T-helper 17 cell (primary cell): ENCODE results near the gene TCFL5. TPM values are rescaled to one million over a fixed set of nuclear protein-coding genes. Genes with fewer than 3 reads are reported as not detected.

Experiments used
- ATAC-seq: fragments of 150-1000 bp; cut with Tn5 transposase; 2 replicates; pipeline ENCODE4 v1.10.0; 2021; ENCODE audit warnings: mild to moderate bottlenecking, moderate library complexity
- DNase-seq, 3 donors: peaks; one replicate each; pipeline versions ENCODE4 v3.0.0 to v3.0.0-alpha.2; 2020 to 2021
- H3K9me3 ChIP-seq: one replicate; pipeline ENCODE4 v1.7.0; 2013; ENCODE audit warnings: low read length, mild to moderate bottlenecking; ENCODE audit not compliant: control insufficient read depth, poor library complexity, severe bottlenecking
- H3K27ac Mint-ChIP-seq: one replicate; pipeline ENCODE4 v1.8.0; 2022; ENCODE audit warnings: mild to moderate bottlenecking, moderate library complexity, mixed read lengths
- H3K27me3 Mint-ChIP-seq: one replicate; pipeline ENCODE4 v1.8.0; 2022; ENCODE audit warnings: mixed read lengths
- H3K36me3 Mint-ChIP-seq: one replicate; pipeline ENCODE4 v1.8.0; 2022; ENCODE audit warnings: low read depth, mixed read lengths
- H3K4me1 Mint-ChIP-seq: one replicate; pipeline ENCODE4 v1.8.0; 2022; ENCODE audit warnings: mild to moderate bottlenecking, mixed read lengths
- H3K4me3 Mint-ChIP-seq: one replicate; pipeline ENCODE4 v1.8.0; 2022; ENCODE audit warnings: mild to moderate bottlenecking, moderate library complexity, mixed read lengths
- total RNA-seq, 4 donors: library from RNA in 2 of 4; stranded (reverse) in 2 of 4; gene quantifications; one replicate each; pipeline ENCODE4 v1.2.3 and lab custom pipeline; 2022 to 2026

The TCFL5 gene
- total RNA-seq, 2 donors from 2014 or later: 4.4 to 5.0 TPM

DNA sequence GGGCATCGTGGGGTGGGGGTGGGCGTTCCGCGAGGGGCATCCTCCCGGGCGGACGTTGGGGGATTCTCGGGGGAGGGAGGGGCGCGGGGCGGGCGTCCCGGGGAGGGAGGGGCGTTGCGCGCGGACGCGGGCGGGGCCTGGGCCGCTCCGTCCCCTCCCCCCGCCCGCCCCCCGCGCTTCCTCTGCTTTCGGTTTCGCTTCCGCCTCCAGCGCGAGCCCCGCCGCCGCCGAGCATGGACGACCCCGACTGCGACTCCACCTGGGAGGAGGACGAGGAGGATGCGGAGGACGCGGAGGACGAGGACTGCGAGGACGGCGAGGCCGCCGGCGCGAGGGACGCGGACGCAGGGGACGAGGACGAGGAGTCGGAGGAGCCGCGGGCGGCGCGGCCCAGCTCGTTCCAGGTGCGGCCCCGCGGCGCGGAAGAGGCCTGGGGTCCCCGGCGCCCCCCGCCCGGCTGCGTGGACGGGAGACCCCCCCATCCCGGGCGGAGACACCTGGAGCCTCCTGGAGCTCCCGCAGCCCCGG lies 56.9 kb downstream of the TCFL5 start, which contains the start of gene OGFR:
OGFR (plus strand) TSS at position 209 of the 528 bp plus-strand sequence; CDS start at position 234, 25 bp downstream.
- peak within 1 kb of the TSS; percentile 96 for H3K27ac Mint-ChIP-seq
- peaks cover 19% of the 10 kb centered on the region for H3K4me1 Mint-ChIP-seq
- H3K27me3 Mint-ChIP-seq: no peaks in the 10 kb centered on the region
- DNase-seq (peak; percentile 47 to 73 (median 70)), ATAC-seq (peak; percentile 72)
- H3K36me3 Mint-ChIP-seq: no peaks in the 10 kb centered on the region
- no peaks in the 10 kb centered on the region for H3K9me3 ChIP-seq
- H3K4me3 Mint-ChIP-seq: peak within 1 kb of the TSS; percentile 95

- DNase-seq: no peak
- H3K4me3 Mint-ChIP-seq: peak overlapping the region; percentile 95
Measured at GRCh38 chr20:62804021-62804626, 57.5 kb downstream of the TCFL5 start.

DNA sequence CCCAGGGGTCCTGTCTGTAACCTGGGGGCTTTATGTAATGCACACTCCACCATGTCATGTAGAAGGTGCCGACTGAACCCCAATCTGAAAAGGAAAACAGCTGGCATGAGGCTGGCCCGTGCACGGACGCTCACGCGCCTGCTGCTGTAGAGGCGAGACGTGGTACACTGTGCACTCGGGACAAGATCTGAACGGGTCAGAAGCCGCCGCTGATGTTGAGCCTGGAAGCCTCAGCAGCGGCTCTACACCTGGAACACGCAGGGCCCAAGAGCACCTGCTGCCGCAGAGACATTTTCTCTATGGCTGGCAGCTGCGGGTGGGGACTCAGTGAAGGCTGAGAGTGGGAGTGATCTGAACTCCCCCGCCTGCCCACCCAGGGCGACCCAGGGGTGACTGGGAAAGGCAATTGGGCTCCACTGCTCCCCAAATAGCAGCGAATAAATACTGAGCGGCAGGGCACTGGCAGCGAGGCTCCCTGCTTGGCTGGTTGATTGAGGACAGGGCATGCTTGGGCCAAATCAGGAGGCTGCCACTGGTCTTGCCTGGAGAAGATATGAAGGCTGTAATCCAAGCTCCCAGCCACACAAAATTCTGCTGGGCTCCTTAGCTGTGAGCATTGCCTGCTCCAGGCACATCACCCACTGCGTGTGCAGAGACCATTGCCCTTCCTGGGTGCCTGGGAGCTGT lies 59.5 kb downstream of the TCFL5 start:
- DNase-seq: no peak
- Mint-ChIP-seq H3K4me3 (no peak overlapping the region), H3K27me3 (no peaks in the 10 kb centered on the region), H3K27ac (no peak overlapping the region), H3K4me1 (peaks cover 30% of the 10 kb centered on the region), H3K36me3 (peaks cover 4% of the 10 kb centered on the region)
- no peaks in the 10 kb centered on the region for H3K9me3 ChIP-seq
- no peak for ATAC-seq

More at GRCh38 chr20:62804021-62804626, 57.5 kb downstream of the TCFL5 start:
- H3K27me3 Mint-ChIP-seq: no peaks in the 10 kb centered on the region
- peak; percentile 35 for ATAC-seq
- H3K4me1 Mint-ChIP-seq: peaks cover 19% of the 10 kb centered on the region
- peak overlapping the region; percentile 96 for H3K27ac Mint-ChIP-seq
- no peaks in the 10 kb centered on the region for H3K36me3 Mint-ChIP-seq
- no peaks in the 10 kb centered on the region for H3K9me3 ChIP-seq

DNA sequence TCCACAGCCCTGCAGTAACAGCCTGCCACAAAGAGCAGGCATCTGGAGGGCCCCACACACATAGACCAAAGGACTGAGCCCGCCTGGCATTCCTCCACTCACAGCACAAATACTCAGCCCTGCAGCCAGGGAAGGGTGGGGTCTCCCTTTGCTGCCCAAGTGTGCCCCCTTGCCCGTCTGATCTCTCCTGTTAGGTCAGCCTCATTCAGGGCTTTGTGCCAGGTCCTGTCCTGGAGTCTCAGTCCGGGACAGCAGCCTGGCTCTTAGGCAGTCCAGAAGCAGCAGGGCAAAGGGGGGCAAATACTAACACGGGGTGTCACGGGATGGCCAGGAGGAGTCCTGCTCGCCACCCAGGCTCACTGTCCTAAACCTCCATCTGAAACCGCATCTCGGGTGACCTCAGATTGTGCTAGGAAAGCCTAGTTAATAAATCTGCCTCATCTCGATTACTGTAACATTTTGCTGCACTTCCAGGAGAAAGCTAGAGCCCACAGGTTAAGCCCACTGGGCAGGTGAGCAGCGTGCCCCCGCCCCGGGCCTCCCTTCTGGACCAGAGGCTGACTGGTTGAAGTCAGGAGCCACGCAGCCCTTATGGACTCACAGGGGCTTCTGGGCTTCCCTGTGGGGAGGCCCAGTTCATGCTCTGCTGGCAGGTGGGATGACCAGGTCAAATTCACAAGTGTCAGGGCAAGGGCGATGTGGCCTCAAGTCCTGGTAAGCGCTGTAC lies 60.2 kb downstream of the TCFL5 start:
- DNase-seq: no peak
- Mint-ChIP-seq H3K36me3 (peaks cover 4% of the 10 kb centered on the region), H3K4me1 (peaks cover 30% of the 10 kb centered on the region), H3K4me3 (no peak overlapping the region), H3K27ac (no peak overlapping the region), H3K27me3 (no peaks in the 10 kb centered on the region)
- no peak for ATAC-seq
- H3K9me3 ChIP-seq: no peaks in the 10 kb centered on the region

- Mint-ChIP-seq H3K36me3 (peaks cover 4% of the 10 kb centered on the region), H3K27ac (peak overlapping the region; percentile 39), H3K27me3 (no peaks in the 10 kb centered on the region), H3K4me1 (peaks cover 27% of the 10 kb centered on the region), H3K4me3 (no peak overlapping the region)
- ATAC-seq (no peak), DNase-seq (no peak)
- H3K9me3 ChIP-seq: no peaks in the 10 kb centered on the region
Measured at GRCh38 chr20:62800314-62801259, 61.0 kb downstream of the TCFL5 start.

GRCh38 chr20:62799873-62800272 lies 61.7 kb downstream of the TCFL5 start:
- Mint-ChIP-seq H3K36me3 (peaks cover 4% of the 10 kb centered on the region), H3K27ac (peak overlapping the region; percentile 39), H3K4me3 (no peak overlapping the region), H3K4me1 (peaks cover 27% of the 10 kb centered on the region), H3K27me3 (no peaks in the 10 kb centered on the region)
- no peaks in the 10 kb centered on the region for H3K9me3 ChIP-seq
- ATAC-seq (no peak), DNase-seq (no peak)

DNA sequence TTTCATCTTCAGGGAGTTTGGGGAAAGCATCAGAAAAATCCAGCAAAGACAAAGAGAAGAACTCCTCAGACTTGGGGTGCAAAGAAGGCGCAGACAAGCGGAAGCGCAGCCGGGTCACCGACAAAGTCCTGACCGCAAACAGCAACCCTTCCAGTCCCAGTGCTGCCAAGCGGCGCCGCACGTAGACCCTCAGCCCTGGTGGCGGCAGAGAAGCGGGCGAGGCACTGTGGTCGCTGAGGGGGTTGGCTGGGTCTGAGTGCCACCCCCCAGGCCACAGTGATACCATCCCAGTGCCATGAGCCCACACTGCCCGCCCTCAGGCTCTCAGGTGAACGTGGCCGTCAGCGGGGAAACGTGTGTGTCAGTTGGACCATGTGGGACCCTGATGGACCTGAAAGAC lies 62.2 kb downstream of the TCFL5 start:
- Mint-ChIP-seq H3K27me3 (no peaks in the 10 kb centered on the region), H3K27ac (peak overlapping the region; percentile 39), H3K4me1 (peaks cover 30% of the 10 kb centered on the region), H3K36me3 (peaks cover 4% of the 10 kb centered on the region), H3K4me3 (no peak overlapping the region)
- no peak for DNase-seq
- H3K9me3 ChIP-seq: no peaks in the 10 kb centered on the region
- no peak for ATAC-seq

DNA sequence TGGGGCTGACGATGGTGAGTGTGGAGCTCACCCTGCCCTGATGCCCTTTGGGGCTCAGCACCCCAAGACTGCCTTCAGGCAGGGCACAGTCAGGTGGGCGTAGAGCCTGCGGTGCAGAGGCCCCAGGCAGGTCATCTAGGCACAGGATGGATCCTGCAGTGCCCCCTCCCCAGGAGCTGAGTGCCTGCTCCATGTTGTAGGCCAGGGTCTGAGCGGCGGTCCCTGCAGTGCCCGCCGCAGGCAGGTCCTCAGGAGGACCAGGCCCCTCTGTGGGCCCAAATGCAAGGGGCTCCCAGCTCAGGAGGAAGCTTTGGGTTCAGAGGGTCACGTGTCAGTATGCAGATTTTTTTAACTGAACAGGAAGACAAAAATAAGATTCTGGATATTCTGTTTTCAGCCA lies 62.6 kb downstream of the TCFL5 start:
- Mint-ChIP-seq H3K4me3 (no peak overlapping the region), H3K27ac (no peak overlapping the region), H3K4me1 (peaks cover 31% of the 10 kb centered on the region), H3K36me3 (peaks cover 4% of the 10 kb centered on the region), H3K27me3 (no peaks in the 10 kb centered on the region)
- no peak for DNase-seq
- no peak for ATAC-seq
- no peaks in the 10 kb centered on the region for H3K9me3 ChIP-seq

DNA sequence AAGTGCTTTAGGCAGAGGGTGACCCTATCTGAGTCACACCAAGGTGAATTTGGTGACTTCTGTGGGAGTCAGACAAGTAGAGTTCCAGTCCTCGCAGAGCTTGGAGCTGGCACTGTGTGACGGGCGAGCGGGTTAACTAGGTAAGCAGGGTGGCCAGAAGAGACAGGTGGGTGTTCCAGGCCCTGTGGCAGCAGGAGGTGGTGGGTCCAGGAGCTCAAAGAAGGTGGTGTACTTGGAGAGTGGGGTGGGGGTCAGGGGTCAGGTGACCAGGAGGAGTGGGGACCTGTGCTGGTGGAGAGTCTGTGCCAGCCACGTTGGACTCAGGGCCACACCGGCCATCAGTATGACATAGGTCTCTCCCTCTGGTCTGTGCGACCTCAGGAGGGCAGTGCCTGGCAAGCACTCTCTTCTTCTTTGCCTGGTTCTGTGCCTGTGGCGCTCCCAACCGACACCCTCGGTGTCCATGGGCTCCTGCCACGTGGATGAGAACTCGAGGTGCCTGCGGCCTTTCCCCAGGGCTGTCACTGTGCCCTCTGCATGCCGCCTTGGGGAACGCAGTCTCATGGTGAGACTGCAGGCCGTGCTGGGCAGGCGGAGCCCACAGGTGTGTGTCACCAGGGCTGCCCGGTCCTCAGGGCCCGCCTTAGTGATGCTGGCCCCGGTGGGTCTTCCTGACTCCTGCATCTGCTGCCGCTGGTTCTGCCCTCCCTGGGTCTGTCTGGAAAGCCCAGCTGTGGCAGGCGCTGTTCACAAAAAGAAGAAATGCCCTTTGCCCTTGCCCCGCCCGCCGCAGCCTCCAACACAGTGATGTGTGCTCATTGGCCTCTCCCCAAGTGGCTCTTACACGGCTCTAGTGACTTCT lies 63.7 kb downstream of the TCFL5 start:
- Mint-ChIP-seq H3K4me3 (peak overlapping the region; percentile 88), H3K4me1 (peaks cover 33% of the 10 kb centered on the region), H3K27me3 (no peaks in the 10 kb centered on the region), H3K36me3 (peaks cover 4% of the 10 kb centered on the region), H3K27ac (peak overlapping the region; percentile 62)
- H3K9me3 ChIP-seq: no peaks in the 10 kb centered on the region
- DNase-seq (no peak), ATAC-seq (no peak)

- Mint-ChIP-seq H3K36me3 (peaks cover 4% of the 10 kb centered on the region), H3K27ac (peak overlapping the region; percentile 62), H3K4me1 (peaks cover 32% of the 10 kb centered on the region), H3K27me3 (no peaks in the 10 kb centered on the region), H3K4me3 (peak overlapping the region; percentile 88)
- no peaks in the 10 kb centered on the region for H3K9me3 ChIP-seq
- no peak for ATAC-seq
- no peak for DNase-seq
Measured at GRCh38 chr20:62796699-62797491, 64.7 kb downstream of the TCFL5 start.

DNA sequence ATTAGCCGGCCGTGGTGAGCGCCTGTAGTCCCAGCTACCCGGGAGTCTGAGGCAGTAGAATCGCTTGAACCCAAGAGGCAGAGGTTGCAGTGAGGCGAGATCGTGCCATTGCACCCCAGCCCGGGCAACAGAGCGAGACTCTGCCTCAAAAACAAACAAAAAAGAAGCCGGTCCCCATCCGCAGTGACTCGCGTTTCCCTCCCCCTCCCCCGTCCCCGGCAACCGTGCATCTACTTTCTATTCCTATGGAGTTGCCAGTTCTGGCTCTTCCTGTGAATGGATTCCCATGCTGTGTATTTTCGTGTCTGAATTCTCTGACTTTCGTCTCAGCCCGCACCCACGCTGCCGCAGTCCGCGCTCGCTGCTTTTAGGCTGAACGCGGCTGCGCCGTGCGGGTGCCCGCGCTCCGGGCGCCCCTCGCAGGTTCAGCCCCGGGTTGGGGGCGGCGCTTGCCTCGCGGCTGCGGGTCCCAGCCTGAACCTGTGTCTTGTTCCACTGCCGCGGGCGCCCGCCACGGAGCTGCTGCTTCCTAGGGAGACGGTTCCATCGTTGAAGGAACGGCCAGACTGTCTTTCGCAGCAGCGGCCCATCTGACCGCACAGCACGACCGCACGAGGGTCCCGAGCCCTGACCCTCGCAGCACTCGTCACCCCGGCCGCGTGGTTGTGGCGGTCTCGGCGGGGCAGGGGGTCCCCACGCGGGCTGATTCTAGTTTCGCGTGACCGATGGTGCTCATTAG lies 66.4 kb downstream of the TCFL5 start:
- DNase-seq (peak; percentile 42 to 61 (median 54)), ATAC-seq (peak; percentile 3)
- peaks cover 36% of the 10 kb centered on the region for H3K4me1 Mint-ChIP-seq
- H3K4me3 Mint-ChIP-seq: peak overlapping the region; percentile 91
- H3K36me3 Mint-ChIP-seq: peaks cover 4% of the 10 kb centered on the region
- no peaks in the 10 kb centered on the region for H3K27me3 Mint-ChIP-seq
- H3K9me3 ChIP-seq: no peaks in the 10 kb centered on the region
- H3K27ac Mint-ChIP-seq: peak overlapping the region; percentile 96
